B cell (primary cell): ENCODE data around the gene EPB41L1. TPM values are rescaled to one million over a fixed set of nuclear protein-coding genes. Genes with fewer than 3 reads are reported as not detected.

Source experiments
- ATAC-seq: fragments of 200-7000 bp; cut with Tn5 transposase; one replicate; pipeline ENCODE4 v1.10.0; 2021; ENCODE audit warnings: low read depth, mild to moderate bottlenecking, moderate number of reproducible peaks, moderate library complexity
- CTCF ChIA-PET: fragments of 350-600 bp; sonication (Branson Sonifier 250); formaldehyde crosslinking; loops from one replicate; lab custom pipeline; 2021; ENCODE audit warnings: antibody characterized with exemption, inconsistent platforms; lab: Charles Lee
- POLR2A ChIA-PET: fragments of 350-600 bp; sonication (Branson Sonifier 250); formaldehyde crosslinking; loops from one replicate; lab custom pipeline; 2021; ENCODE audit warnings: antibody characterized with exemption; lab: Charles Lee
- DNase-seq: peaks from one replicate; pipeline ENCODE4 v3.0.0; 2013
- H2AFZ ChIP-seq: 2 replicates; pipeline ENCODE4 v1.6.1; 2012; ENCODE audit warnings: mild to moderate bottlenecking, low read depth, low read length; ENCODE audit not compliant: insufficient read depth, poor library complexity, severe bottlenecking
- H3K27ac ChIP-seq, 2 donors: 1 replicate in 1 of 2; 2 replicates in 1 of 2; pipeline ENCODE4 v1.5.1; 2012 to 2013; ENCODE audit warnings: low read length in 2 of 2, mild to moderate bottlenecking in 2 of 2, moderate library complexity in 1 of 2
- H3K27me3 ChIP-seq, 4 experiments: fragments of 200-600 bp in 1 of 4; sonication (generic) in 1 of 4; replicated peaks in 1 of 4; 1 replicate in 2 of 4; 2 replicates in 2 of 4; pipeline versions ENCODE4 v1.6.1 to v1.7.0; 2013 to 2016; ENCODE audit warnings: low read length in 3 of 4, mild to moderate bottlenecking in 2 of 4, mixed read lengths in 1 of 4, moderate library complexity in 1 of 4; ENCODE audit not compliant: insufficient read depth in 4 of 4, control insufficient read depth in 3 of 4; ENCODE audit errors: control extremely low read depth in 1 of 4
- H3K36me3 ChIP-seq, 2 experiments: replicated peaks in 1 of 2; 1 replicate in 1 of 2; 2 replicates in 1 of 2; pipeline versions ENCODE4 v1.6.1 to v1.7.1; 2013; ENCODE audit warnings: low read length in 1 of 2; ENCODE audit not compliant: insufficient read depth in 2 of 2, control insufficient read depth in 1 of 2; ENCODE audit errors: control extremely low read depth in 1 of 2, extremely low read depth in 1 of 2
- H3K4me1 ChIP-seq, 2 donors: fragments of 200-600 bp in 1 of 2; sonication (generic) in 1 of 2; 1 replicate in 1 of 2; 2 replicates in 1 of 2; pipeline versions ENCODE4 v1.5.1 to v1.6.1; 2013 to 2017; ENCODE audit warnings: low read length in 2 of 2; ENCODE audit not compliant: control insufficient read depth in 2 of 2, insufficient read depth in 2 of 2
- H3K4me2 ChIP-seq: replicated peaks from 2 replicates; pipeline ENCODE3; 2012; ENCODE audit warnings: mild to moderate bottlenecking, low read depth, low read length; ENCODE audit not compliant: poor library complexity, severe bottlenecking
- H3K4me3 ChIP-seq, 5 experiments: fragments of 200-600 bp in 1 of 5; sonication (generic) in 1 of 5; 1 replicate in 3 of 5; 2 replicates in 2 of 5; pipeline versions ENCODE4 v1.5.1 to v1.7.0; 2011 to 2016; ENCODE audit warnings: low read length in 4 of 5, mild to moderate bottlenecking in 4 of 5, low read depth in 2 of 5, control low read depth in 1 of 5, moderate library complexity in 1 of 5; ENCODE audit not compliant: insufficient read depth in 1 of 5; ENCODE audit errors: control extremely low read depth in 1 of 5, extremely low read depth in 1 of 5
- H3K79me2 ChIP-seq: fragments of 200-600 bp; sonication (generic); one replicate; pipeline ENCODE4 v1.6.0; 2016; ENCODE audit warnings: low read length; ENCODE audit not compliant: control insufficient read depth, insufficient read depth
- H3K9ac ChIP-seq: fragments of 200-600 bp; sonication (generic); 2 replicates; pipeline ENCODE4 v1.6.1; 2017; ENCODE audit warnings: mild to moderate bottlenecking, low read length, moderate library complexity
- H3K9me3 ChIP-seq, 3 donors: one replicate each; pipeline versions ENCODE4 v1.6.1 to v1.7.1; 2013; ENCODE audit warnings: low read length in 2 of 3; ENCODE audit not compliant: control insufficient read depth in 2 of 3, insufficient read depth in 1 of 3; ENCODE audit errors: control extremely low read depth in 1 of 3
- H4K20me1 ChIP-seq: 2 replicates; pipeline ENCODE4 v1.6.0; 2012; ENCODE audit warnings: mild to moderate bottlenecking, low read length; ENCODE audit not compliant: insufficient read depth, control insufficient read depth, poor library complexity, severe bottlenecking
- H3K27ac Mint-ChIP-seq: one replicate; pipeline ENCODE4 v1.8.0; 2021; ENCODE audit warnings: mixed read lengths
- H3K27me3 Mint-ChIP-seq: one replicate; pipeline ENCODE4 v1.8.0; 2021; ENCODE audit warnings: mixed read lengths
- H3K4me1 Mint-ChIP-seq: one replicate; pipeline ENCODE4 v1.8.0; 2021; ENCODE audit warnings: mixed read lengths
- H3K4me3 Mint-ChIP-seq: one replicate; pipeline ENCODE4 v1.8.0; 2021; ENCODE audit warnings: mixed read lengths
- H3K9me3 Mint-ChIP-seq: one replicate; pipeline ENCODE4 v1.8.0; 2022; ENCODE audit warnings: mixed read lengths; ENCODE audit not compliant: insufficient read depth
- EZH2 ChIP-seq: IDR thresholded peaks from 2 replicates; pipeline ENCODE4 v1.6.1; 2012; ENCODE audit warnings: borderline replicate concordance, low read depth, mild to moderate bottlenecking, moderate library complexity, low read length; ENCODE audit not compliant: insufficient read depth, poor library complexity, severe bottlenecking
- WGBS: methylation state at CpG from one replicate; pipeline ENCODE4 v1.1.5; 2013; ENCODE audit warnings: missing lambda C conversion rate; ENCODE audit not compliant: insufficient coverage; 5-methylcytosine and 5-hydroxymethylcytosine counted together
- intact Hi-C: fragments of 100-400 bp; cut with micrococcal nuclease; formaldehyde crosslinking; loops from one replicate; pipeline ENCODE4 v1.10.0; 2022
- polyA plus RNA-seq: library from polyadenylated mRNA; depleted of rRNA; stranded (reverse); fragments of >200 nt; gene quantifications from 2 replicates; pipeline ENCODE4 v1.2.3, GENCODE V29; 2012
- total RNA-seq, 2 donors: library from RNA; stranded (reverse); fragments of 120-200 nt in 1 of 2; gene quantifications; 1 replicate in 1 of 2; 2 replicates in 1 of 2; pipeline versions ENCODE4 v1.2.3 to v1.2.4, GENCODE V29; 2013 to 2022
- TF ChIP-seq, protein P1 (sequence below): fragments of 200-600 bp; IDR thresholded peaks from one replicate; pipeline ENCODE4 v1.8.0; 2022; ENCODE audit warnings: antibody characterized with exemption, mild to moderate bottlenecking

EPB41L1 gene
- total and polyA plus RNA-seq, 2 donors (not counting 1 experiment from before 2014, with no cell fraction given): 0.12 to 1.3 TPM

DNA sequence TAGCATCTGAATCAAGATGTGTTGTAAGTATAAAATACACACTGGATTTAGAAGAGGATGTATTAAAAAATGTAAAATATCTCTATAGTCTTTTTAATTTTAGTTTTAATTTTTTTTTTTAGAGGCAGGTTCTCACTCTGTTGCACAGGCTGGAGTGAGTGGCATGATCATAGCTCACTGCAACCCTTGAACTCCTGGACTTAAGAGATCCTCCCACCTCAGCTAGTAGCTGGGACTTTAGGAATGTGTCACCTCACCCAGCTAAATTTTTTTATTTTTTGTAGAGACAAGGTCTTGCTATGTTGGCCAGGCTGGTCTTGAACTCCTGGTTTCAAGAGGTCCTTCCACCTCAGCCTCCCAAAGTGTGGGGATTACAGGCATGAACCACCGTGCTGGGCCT is 46.7 kb upstream of the EPB41L1 start:
- intact Hi-C loops: no loop called here
- no peak overlapping the region for H3K27ac Mint-ChIP-seq
- no peak overlapping the region for H3K4me3 ChIP-seq
- H3K79me2 ChIP-seq: no peaks in the 10 kb centered on the region
- H3K27me3 Mint-ChIP-seq: no peaks in the 10 kb centered on the region
- no CpG with 5 or more reads among the region's 1 CpG for WGBS
- TF ChIP-seq, protein P1, sequence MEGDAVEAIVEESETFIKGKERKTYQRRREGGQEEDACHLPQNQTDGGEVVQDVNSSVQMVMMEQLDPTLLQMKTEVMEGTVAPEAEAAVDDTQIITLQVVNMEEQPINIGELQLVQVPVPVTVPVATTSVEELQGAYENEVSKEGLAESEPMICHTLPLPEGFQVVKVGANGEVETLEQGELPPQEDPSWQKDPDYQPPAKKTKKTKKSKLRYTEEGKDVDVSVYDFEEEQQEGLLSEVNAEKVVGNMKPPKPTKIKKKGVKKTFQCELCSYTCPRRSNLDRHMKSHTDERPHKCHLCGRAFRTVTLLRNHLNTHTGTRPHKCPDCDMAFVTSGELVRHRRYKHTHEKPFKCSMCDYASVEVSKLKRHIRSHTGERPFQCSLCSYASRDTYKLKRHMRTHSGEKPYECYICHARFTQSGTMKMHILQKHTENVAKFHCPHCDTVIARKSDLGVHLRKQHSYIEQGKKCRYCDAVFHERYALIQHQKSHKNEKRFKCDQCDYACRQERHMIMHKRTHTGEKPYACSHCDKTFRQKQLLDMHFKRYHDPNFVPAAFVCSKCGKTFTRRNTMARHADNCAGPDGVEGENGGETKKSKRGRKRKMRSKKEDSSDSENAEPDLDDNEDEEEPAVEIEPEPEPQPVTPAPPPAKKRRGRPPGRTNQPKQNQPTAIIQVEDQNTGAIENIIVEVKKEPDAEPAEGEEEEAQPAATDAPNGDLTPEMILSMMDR: no peak
- no peak for TF ChIP-seq EZH2
- no peak overlapping the region for H3K4me2 ChIP-seq
- H3K4me1 Mint-ChIP-seq: peaks cover 3% of the 10 kb centered on the region
- DNase-seq (no peak), ATAC-seq (no peak)
- H3K9me3 ChIP-seq: no peaks in the 10 kb centered on the region
- POLR2A ChIA-PET: interaction anchor here (0.7 kb wide), 1 partner anchor 1012 kb away, joined by 5 read pairs; no protein-coding TSS in a partner anchor
- CTCF ChIA-PET: no interaction called here
- no peaks in the 10 kb centered on the region for H4K20me1 ChIP-seq
- no peak overlapping the region for H3K4me3 Mint-ChIP-seq
- peaks cover 0 to 5% of the 10 kb centered on the region in 2 donors for H3K4me1 ChIP-seq
- H3K9ac ChIP-seq: no peak overlapping the region
- H2AFZ ChIP-seq: no peak overlapping the region
- H3K27me3 ChIP-seq: no peaks in the 10 kb centered on the region
- no peaks in the 10 kb centered on the region for H3K9me3 Mint-ChIP-seq
- no peak overlapping the region for H3K27ac ChIP-seq
- no peaks in the 10 kb centered on the region for H3K36me3 ChIP-seq

DNA sequence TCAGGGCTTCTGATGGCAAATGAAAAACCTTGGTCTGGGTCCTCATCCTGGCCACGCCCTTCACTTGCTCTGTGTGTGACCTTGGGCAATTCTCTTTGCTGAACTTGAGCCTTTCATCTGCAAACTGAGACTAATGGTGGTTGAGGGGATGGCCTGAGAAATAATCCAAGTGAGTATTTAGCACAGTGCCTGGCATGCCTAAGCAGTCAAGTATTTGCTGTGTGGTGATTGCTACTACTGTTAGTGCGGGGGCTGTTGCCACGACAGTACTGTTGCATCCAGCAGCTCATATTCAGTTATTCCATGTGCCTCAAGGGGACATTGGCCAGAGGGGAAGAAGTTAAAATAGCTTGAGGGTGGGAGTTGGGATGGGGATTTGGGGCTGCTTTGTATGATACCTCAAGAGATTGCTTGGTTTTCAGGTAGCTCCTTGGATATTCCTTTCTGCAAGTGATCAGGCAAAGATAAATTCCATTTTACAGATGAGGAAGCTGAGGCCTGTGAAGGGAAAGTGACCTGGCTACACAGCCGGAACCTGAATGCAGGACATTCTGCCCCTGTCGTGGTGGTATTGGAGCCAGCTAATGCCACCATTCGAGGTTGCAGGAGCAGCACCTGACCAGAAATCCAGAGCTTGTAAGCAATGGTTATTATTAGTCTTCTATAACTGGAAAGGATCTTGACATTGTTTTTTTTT is 45.1 kb upstream of the EPB41L1 start:
- WGBS: 95% methylated on average over 6 of the region's 6 CpGs
- Histone ChIP-seq H3K4me3 (no peak overlapping the region), H3K9ac (no peak overlapping the region), H3K27me3 (no peaks in the 10 kb centered on the region), H2AFZ (no peak overlapping the region), H3K9me3 (no peaks in the 10 kb centered on the region), H3K4me2 (no peak overlapping the region), H3K27ac (no peak overlapping the region), H4K20me1 (no peaks in the 10 kb centered on the region), H3K79me2 (no peaks in the 10 kb centered on the region), H3K36me3 (no peaks in the 10 kb centered on the region), H3K4me1 (peaks cover 5 to 16% of the 10 kb centered on the region in 2 donors)
- DNase-seq: no peak
- no peak for ATAC-seq
- Mint-ChIP-seq H3K27ac (no peak overlapping the region), H3K9me3 (no peaks in the 10 kb centered on the region), H3K4me3 (no peak overlapping the region), H3K4me1 (peaks cover 16% of the 10 kb centered on the region), H3K27me3 (no peaks in the 10 kb centered on the region)
- CTCF ChIA-PET: interaction anchor here (2.3 kb wide), 1 partner anchor 29 kb away, joined by 9 read pairs; no protein-coding TSS in a partner anchor
- intact Hi-C loops: no loop called here
- POLR2A ChIA-PET: no interaction called here
- TF ChIP-seq, protein P1: no peak
- TF ChIP-seq EZH2: no peak
